Measurements from ENCODE around the gene CD7.

Gene CD7

DNA sequence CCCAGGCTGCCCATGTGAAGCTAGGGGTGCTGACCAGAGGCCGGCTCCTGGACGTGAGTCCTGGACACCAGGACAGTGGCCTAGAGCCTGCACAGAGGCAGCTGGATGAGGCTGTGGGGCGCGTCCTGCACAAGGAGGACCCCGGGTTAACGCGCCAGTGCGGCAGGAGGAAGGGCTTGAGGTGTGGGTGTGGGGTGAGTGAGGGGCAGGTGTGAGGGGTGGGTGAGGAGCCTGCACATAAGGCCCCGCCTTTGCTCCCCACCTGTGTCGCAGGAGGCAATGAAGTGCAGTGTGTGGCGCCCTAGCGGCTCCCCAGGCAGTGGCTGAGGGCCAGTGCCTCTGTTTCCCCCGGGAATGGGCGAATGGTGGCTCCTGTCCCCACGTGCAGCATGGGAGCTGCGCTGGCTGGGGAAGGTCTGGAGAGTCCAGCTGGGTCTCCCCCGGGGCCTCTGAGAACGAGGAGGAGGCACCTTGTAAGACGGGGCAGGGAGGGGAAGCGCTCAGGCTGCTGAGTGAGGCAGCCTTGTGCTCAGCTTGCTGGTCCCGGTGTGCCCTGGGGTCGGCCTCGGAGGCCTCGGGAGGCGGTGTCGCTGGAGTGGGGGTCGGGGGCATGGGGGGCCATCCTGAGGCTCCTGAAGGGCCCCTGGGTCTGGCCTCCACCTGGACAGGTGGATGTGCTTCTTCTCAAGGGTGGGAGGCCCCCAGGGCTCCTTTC lies 3.2 kb downstream of the CD7 start:
- no peak for DNase-seq

GRCh38 chr17:82313195-82314011 lies 4.0 kb downstream of the CD7 start:
- no peak for DNase-seq

DNA sequence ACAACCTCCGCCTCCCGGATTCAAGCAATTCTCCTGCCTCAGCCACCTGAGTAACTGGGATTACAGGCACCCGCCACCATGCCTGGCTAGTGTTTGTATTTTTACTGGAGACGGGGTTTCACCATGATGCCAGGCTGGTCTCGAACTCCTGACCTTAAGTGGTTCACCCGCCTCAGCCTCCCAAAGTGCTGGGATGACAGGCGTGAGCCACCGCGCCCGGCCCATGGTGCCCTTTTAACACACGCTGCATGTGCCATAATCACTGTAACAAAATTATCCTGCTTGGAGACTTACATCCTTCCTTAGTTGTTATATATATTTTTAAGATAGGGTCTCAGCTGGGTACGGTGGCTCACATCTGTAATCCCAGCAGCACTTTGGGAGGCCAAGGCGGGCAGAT lies 5.4 kb downstream of the CD7 start:
- DNase-seq = no peak

DNA sequence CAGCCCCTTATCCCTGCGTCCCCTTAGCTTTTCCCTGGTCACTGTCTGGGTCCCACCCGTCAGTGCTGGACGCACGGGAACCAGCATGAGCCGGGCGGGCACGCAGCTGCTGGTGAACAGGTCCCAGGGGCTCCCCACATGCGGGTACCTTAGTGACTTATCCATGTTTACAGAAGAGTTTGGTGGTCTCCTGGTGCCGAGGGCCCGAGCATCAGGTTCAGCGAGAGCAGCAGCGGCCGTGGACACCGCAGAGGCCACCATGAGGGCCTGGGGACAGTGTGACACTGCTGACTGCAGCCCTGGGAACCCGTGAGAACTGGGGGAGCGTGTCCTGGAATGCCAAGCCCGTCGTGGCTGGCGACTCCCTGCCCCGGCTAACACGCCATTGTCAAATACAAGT lies 6.5 kb downstream of the CD7 start:
- DNase-seq = no peak

GRCh38 chr17:82309656-82310570 lies 7.5 kb downstream of the CD7 start:
- DNase-seq = no peak

DNA sequence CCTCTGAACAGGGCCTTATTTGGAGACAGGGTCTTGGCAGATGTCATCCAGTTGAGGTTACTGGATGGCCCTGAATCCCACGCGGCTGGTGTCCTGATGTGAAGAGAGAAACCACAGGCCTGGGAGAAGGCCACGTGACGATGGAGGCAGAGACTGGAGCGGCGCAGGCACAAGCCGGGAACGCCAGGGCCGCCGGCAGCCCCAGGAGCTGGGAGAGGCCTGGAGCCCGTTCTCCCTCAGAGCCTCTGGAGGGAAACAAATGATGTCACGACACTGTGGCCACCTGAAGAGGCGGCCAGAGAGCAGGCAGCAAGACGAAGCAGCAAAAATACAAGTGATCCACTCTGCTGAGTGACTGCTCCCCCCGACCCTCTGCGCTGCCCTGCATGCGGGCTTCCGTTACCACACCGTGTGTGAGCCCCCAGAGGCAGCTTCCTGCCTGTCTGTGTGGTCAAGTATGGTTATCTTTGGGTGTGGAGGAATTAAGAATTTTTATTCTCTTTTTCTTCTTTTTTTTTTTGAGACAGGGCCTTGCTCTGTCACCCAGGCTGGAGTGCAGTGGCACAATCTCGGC lies 11.6 kb downstream of the CD7 start:
- no peak for DNase-seq

DNA sequence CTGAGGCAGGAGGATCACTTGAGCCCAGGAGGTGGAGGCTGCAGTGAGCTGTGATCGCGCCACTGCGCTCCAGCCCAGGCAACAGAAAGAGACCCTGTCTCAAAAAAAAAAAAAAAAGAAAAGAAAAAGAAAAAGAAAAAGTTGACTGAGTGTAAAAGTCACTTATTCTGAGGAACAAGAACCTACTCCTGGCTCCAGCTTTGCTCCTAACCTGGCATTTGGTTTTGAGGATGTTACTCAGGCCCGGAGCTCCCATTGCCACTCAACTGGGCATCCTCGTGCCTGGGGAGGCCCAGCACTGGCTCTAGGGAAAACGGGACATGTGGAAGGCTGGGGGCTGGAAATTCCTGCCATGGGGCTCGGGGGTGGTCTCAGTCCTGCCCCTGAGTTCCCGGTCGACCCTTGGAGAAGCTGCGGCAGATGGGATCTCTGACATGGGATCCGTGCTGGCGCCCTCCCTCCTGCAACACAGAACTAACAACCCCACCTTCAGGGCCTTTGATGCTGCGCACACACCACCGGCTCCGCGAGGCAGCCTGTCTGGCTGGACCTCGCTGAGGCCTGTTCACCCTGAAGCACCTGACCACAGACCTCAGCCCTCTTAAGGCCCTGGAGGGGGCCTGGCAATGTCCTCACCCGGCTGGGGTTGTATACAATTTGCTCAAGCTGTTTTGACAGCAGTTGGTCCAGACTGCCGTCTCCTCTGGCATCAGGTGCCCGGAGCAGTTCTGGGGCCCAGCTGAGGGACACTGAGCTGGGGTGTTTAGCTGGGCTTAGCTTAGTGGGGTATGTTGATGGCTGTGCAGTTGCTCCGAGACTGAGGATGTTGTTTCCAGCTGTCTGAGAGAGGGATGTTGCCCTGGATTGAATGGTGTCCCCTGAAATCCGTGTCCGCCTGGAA lies 12.3 kb downstream of the CD7 start:
- DNase-seq = no peak

DNA sequence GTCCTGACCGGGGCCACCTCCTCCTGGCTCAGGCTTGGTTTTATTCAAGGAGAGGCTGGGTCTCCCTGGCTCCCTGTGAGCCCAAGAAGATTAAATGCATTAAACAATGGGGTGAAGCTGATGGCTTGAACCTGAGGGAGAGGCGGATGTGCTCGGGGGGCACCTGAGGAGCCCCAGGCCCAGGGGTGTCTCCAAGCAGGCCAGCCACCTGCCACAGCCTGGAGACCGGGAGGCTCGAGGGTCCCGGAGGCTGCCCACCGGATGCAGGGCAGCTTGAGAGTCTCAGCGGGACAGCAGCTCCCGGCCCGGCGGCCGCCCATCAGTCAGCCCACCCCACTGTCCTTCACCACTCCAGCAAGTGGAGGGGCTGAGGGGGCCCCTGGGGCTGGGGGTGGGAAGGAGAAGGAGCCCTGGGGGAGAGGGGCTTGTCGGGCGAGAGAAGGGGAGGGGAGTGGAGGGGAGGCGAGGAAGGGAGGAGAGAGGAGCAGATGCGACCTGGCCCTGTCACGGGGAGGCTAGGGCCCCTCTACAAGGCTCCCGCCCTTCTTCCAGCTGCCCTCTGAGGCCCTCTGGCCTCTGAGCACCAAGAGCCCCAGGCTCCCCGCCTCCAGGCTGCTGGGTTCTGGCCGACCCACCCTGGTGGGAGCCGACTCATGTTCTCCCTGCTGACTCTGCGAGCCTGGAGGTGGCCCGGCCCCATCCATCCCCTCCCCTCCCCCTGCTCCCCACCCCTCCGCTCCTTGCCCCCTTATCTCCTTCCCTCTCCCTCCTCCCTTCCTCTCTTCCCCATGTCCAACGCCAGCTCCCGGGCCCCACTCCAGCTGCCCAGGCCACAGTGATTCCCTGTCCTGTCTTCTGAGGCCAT lies 13.2 kb downstream of the CD7 start:
- DNase-seq = peak; percentile 2

- DNase-seq = no peak
These were observed 14.1 kb downstream of the CD7 start for GRCh38 chr17:82302991-82303943.

DNA sequence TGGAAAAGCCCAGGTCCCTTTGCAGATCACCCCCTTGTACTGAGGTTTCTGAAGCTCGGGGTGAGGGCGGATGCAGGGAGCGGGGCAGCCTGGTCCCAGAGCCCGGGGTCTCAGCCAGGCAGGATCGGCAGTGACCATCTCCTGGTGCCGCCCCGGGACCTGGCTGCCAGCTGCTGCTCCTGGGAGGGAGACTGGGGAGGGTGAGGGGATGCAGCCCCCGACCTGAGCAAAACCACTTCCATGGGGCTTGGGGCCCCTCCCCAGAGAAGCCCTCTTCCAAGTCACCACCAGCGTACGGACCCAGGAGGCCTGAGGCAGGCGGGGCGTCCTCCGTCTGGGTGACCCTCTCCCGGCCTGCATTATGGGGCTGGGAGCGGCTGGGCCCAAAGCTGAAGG lies 14.8 kb downstream of the CD7 start:
- no peak for DNase-seq

DNA sequence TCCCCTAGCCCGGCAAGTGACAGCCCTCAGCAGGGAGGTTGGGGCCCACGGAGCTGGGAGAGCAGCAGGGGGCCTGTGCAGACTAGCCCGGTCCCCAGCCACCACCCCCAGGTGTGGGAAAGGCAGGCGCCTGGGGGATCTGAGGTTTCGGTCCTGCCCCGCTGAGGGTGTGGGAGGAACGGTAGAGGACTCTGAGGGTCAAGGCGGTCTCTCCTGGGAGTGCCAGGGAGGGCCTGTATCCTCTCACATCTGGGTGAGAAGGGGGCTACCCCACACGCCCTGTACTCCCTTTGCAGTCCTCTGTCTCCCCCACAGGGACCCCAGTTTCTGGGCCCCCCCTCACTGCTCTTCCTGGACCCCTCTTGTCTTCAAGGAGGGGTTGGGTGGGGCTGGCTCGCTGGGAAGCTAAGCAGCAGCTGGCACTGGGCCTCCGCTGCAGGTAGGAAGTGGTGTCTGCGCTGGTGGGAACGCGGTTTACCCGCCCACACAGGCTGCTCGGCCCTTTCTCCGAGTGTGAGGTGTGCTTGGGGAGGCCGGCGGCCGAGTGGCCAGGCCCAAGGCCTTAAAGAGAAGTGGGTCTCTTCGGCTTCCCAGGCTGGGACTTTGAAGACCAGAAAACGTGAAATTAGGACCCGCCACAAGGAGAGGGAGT lies 15.4 kb downstream of the CD7 start:
- DNase-seq = peak; percentile 61

DNA sequence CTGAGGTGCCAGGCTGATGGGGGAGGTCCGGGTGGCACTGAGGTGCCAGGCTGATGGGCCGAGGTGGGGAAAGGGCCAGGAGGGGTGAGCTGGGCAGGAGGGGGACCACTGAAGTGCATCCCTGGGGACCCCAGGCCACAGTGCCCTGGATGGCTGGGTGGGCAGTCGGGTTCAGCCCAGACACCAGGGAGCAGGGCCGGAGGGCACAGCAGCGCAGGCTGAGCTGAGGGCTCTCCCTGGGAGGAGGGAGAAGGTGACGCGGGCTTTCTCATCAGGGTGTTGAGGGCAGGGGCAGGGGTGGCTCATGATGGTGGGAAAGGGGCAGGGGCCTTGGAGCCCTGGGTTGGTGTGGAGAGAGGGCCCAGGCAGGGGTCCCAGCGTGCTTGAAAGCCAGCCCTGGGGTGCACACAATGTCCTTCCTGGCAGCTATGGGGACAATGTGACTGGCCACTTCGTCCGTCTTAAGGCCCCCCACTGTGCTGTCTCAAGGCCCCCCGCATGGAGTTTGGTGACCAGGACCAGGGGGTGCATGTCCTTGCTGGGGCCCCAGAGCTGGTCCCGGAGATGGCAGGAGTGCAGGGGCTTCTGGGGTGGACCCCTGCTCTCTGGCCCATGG lies 16.0 kb downstream of the CD7 start:
- no peak for DNase-seq

GRCh38 chr17:82300707-82301270 lies 16.6 kb downstream of the CD7 start:
- peak; percentile 70 for DNase-seq

- no peak for DNase-seq
These were observed 17.2 kb downstream of the CD7 start for GRCh38 chr17:82300228-82300627.

DNA sequence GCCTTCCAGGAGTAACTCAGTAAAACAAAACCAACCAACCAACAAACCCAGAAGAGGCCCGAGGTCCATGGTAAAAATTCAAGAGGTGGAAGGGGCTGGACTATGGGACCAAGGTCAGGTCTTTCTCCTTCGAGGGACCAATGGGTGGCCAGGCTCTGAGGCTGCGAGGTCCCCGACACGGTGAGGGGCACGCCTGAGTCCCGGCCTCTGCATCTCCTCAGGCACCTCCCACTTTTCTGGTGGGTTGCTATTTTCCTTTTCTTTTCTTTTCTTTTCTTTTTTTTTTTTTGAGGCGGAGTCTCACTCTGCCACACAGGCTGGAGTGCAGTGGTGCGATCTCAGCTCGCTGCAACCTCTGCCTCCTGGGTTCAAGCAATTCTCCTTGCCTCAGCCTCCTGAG lies 18.0 kb downstream of the CD7 start:
- no peak for DNase-seq

DNA sequence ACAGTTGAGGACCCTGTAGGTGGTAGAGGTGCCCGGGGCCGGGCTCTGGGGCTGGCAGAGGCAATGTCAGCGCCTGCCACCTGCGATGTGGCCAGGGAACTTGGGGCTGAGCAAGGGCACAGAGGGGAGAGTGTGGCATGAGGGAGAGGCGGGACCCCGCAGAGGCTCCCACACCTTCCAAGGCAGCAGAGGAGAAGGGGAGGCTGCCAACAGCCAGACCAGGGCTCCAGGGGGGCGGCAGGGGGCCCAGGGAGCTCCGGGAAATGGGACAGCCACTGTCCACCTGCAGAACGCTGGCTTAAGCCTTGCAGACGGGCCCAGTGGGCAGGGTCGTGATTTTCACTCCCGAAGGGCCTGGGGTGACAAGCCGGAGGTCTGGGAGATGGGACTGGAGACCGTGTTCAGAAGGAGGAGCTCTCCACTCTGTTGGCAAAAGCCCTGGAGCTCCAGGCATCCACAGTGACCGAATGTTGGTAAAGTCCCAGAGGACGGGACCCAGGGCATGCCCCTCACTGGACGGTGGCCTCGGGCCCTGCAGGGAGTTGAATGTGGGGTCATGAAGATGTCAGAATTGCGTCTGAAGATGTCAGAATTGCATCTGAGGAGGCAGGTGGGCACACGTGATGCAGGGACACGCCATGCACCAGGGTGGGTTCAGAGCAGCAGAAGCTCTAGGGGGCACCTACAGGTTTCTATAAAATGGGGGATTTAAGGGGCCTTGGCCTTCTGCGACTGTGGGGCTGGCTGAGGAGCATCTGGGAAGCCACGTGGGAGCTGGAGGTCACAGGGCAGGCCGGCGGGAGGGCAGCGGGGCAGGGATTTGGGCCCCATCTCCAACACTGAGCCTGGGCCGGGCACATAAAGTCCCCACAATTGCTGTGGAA lies 18.6 kb downstream of the CD7 start:
- no peak for DNase-seq

All from stimulated activated CD4-positive, alpha-beta T cell treated with anti-CD3 and anti-CD28 coated beads, Interleukin-4, amount 100 ng/mL, for 1 hour (primary cell).